Activated T-cell treated with anti-CD3 and anti-CD28 coated beads, Interleukin-2, amount 50 U/mL, for 48 hours (primary cell): ENCODE results near the gene RHD.
"Not testable (repeated sequence)": the region's sequence is repeated elsewhere in the genome, so short reads cannot be mapped to it uniquely, and the experiment has no call there.

ENCODE experiments used
- DNase-seq, 2 experiments: peaks; one replicate each; pipeline ENCODE4 v3.0.0-alpha.2; 2020

RHD gene

GRCh38 chr1:25309085-25309484 is 36.8 kb downstream of the RHD start:
- not testable (repeated sequence) for DNase-seq

GRCh38 chr1:25309486-25309885 is 37.2 kb downstream of the RHD start:
- DNase-seq, result not testable (repeated sequence)

GRCh38 chr1:25312806-25313470 is 40.6 kb downstream of the RHD start:
- not testable (repeated sequence) for DNase-seq

- not testable (repeated sequence) for DNase-seq
These were observed 48.1 kb downstream of the RHD start for GRCh38 chr1:25320314-25320938.

- DNase-seq, result not testable (repeated sequence)
These were observed 49.8 kb downstream of the RHD start for GRCh38 chr1:25322127-25322526.

GRCh38 chr1:25324407-25324806 is 52.1 kb downstream of the RHD start:
- DNase-seq, result not testable (repeated sequence)

GRCh38 chr1:25327864-25328790 is 55.8 kb downstream of the RHD start:
- not testable (repeated sequence) for DNase-seq

GRCh38 chr1:25328791-25329185 is 56.5 kb downstream of the RHD start:
- not testable (repeated sequence) for DNase-seq

- not testable (repeated sequence) for DNase-seq
These were observed 57.0 kb downstream of the RHD start for GRCh38 chr1:25329336-25329735.

- DNase-seq, result not testable (repeated sequence)
These were observed 57.6 kb downstream of the RHD start for GRCh38 chr1:25329950-25330349.

- DNase-seq, result peak; percentile 52 to 65
These were observed 64.6 kb downstream of the RHD start for GRCh38 chr1:25336922-25337354.

GRCh38 chr1:25337483-25338187 is 65.3 kb downstream of the RHD start:
- DNase-seq, result peak; percentile 62 to 67

- DNase-seq, result peak; percentile 96
These were observed 66.1 kb downstream of the RHD start, which contains the start of gene TMEM50A for GRCh38 chr1:25338188-25338981. TMEM50A (plus strand) TSS chr1:25338334; CDS start chr1:25340487, 2,153 bp downstream.

GRCh38 chr1:25338986-25339385 is 66.7 kb downstream of the RHD start:
- DNase-seq, result no peak

GRCh38 chr1:25341746-25342145 is 69.4 kb downstream of the RHD start:
- DNase-seq, result no peak

- DNase-seq, result no peak
These were observed 70.5 kb downstream of the RHD start for GRCh38 chr1:25342846-25343245.

- no peak for DNase-seq
These were observed 71.6 kb downstream of the RHD start for GRCh38 chr1:25343872-25344271.

- no peak for DNase-seq
These were observed 75.2 kb downstream of the RHD start for GRCh38 chr1:25347556-25347955.

GRCh38 chr1:25349606-25350005 is 77.3 kb downstream of the RHD start:
- DNase-seq, result no peak

- DNase-seq, result no peak
These were observed 83.6 kb downstream of the RHD start for GRCh38 chr1:25355841-25356395.

GRCh38 chr1:25356441-25356840 is 84.1 kb downstream of the RHD start:
- DNase-seq, result no peak
